Measurements from ENCODE around the gene GDI2.
A peak's percentile ranks its signal among the peaks of the same experiment; 100 is the strongest.
"Not testable (repeated sequence)": the region's sequence is repeated elsewhere in the genome, so short reads cannot be mapped to it uniquely, and the experiment has no call there.

Gene GDI2

GRCh38 chr10:5788969-5789368 is 24.3 kb downstream of the GDI2 start:
- no peak for DNase-seq (ENCODE audit: extremely low read depth in 1 of 2, low read depth in 1 of 2)

GRCh38 chr10:5783300-5783699 is 29.9 kb downstream of the GDI2 start:
- no peak for DNase-seq (ENCODE audit: extremely low read depth in 1 of 2, low read depth in 1 of 2)

GRCh38 chr10:5782174-5782573 is 31.1 kb downstream of the GDI2 start:
- DNase-seq (ENCODE audit: extremely low read depth in 1 of 2, low read depth in 1 of 2) = no peak

GRCh38 chr10:5779730-5780129 is 33.5 kb downstream of the GDI2 start:
- no peak for DNase-seq (ENCODE audit: extremely low read depth in 1 of 2, low read depth in 1 of 2)

- DNase-seq (ENCODE audit: extremely low read depth in 1 of 2, low read depth in 1 of 2) = not testable (repeated sequence)
Observed at GRCh38 chr10:5777758-5778157, 35.5 kb downstream of the GDI2 start.

GRCh38 chr10:5776881-5777197 is 36.4 kb downstream of the GDI2 start:
- no peak for DNase-seq (ENCODE audit: extremely low read depth in 1 of 2, low read depth in 1 of 2)

GRCh38 chr10:5776136-5776880 is 36.9 kb downstream of the GDI2 start:
- no peak for DNase-seq (ENCODE audit: extremely low read depth in 1 of 2, low read depth in 1 of 2)

- DNase-seq (ENCODE audit: extremely low read depth in 1 of 2, low read depth in 1 of 2) = peak; percentile 39 to 70
Observed at GRCh38 chr10:5775685-5776084, 37.5 kb downstream of the GDI2 start.

GRCh38 chr10:5774987-5775620 is 38.1 kb downstream of the GDI2 start:
- no peak for DNase-seq (ENCODE audit: extremely low read depth in 1 of 2, low read depth in 1 of 2)

- no peak for DNase-seq (ENCODE audit: extremely low read depth in 1 of 2, low read depth in 1 of 2)
Observed at GRCh38 chr10:5766189-5766588, 47.0 kb downstream of the GDI2 start.

- DNase-seq (ENCODE audit: extremely low read depth in 1 of 2, low read depth in 1 of 2) = no peak
Observed at GRCh38 chr10:5765617-5766016, 47.6 kb downstream of the GDI2 start.

GRCh38 chr10:5764422-5765297 is 48.6 kb downstream of the GDI2 start:
- DNase-seq (ENCODE audit: extremely low read depth in 1 of 2, low read depth in 1 of 2) = no peak

- no peak for DNase-seq (ENCODE audit: extremely low read depth in 1 of 2, low read depth in 1 of 2)
Observed at GRCh38 chr10:5762531-5762930, 50.7 kb downstream of the GDI2 start.

GRCh38 chr10:5761220-5761619 is 52.0 kb downstream of the GDI2 start:
- DNase-seq (ENCODE audit: extremely low read depth in 1 of 2, low read depth in 1 of 2) = no peak

- DNase-seq (ENCODE audit: extremely low read depth in 1 of 2, low read depth in 1 of 2) = no peak
Observed at GRCh38 chr10:5760515-5760914, 52.7 kb downstream of the GDI2 start.

- no peak for DNase-seq (ENCODE audit: extremely low read depth in 1 of 2, low read depth in 1 of 2)
Observed at GRCh38 chr10:5758927-5759326, 54.3 kb downstream of the GDI2 start.

- no peak for DNase-seq (ENCODE audit: extremely low read depth in 1 of 2, low read depth in 1 of 2)
Observed at GRCh38 chr10:5757766-5758517, 55.3 kb downstream of the GDI2 start.

GRCh38 chr10:5752301-5752871 is 60.8 kb downstream of the GDI2 start:
- DNase-seq (ENCODE audit: extremely low read depth in 1 of 2, low read depth in 1 of 2) = no peak

GRCh38 chr10:5751601-5752253 is 61.5 kb downstream of the GDI2 start:
- no peak for DNase-seq (ENCODE audit: extremely low read depth in 1 of 2, low read depth in 1 of 2)

- DNase-seq (ENCODE audit: extremely low read depth in 1 of 2, low read depth in 1 of 2) = no peak
Observed at GRCh38 chr10:5748394-5748803, 64.8 kb downstream of the GDI2 start.
